GM23338 (cell line): ENCODE data around the gene PDE5A.

ENCODE experiments used
- EZH2 ChIP-seq: fragments of 200-600 bp; sonication (generic); IDR thresholded peaks from one replicate; pipeline ENCODE4 v1.8.0; 2017; ENCODE audit warnings: antibody characterized with exemption, mild to moderate bottlenecking, low read depth; ENCODE audit not compliant: unreplicated experiment
- EZH2phosphoT487 ChIP-seq: fragments of 200-600 bp; sonication (generic); IDR thresholded peaks from one replicate; pipeline ENCODE4 v1.8.1; 2018; ENCODE audit warnings: antibody characterized with exemption; ENCODE audit not compliant: unreplicated experiment
- POLR2AphosphoS5 ChIP-seq: IDR thresholded peaks from 2 replicates; pipeline ENCODE4 v1.6.1; 2016; ENCODE audit warnings: antibody characterized with exemption, low read depth
- ZNF114 ChIP-seq: fragments of 250-450 bp; sonication (Bioruptor Pico); IDR thresholded peaks from 2 replicates; pipeline ENCODE4 v1.5.0; 2020; ENCODE audit warnings: mild to moderate bottlenecking, moderate library complexity
- TF ChIP-seq, protein P1 (sequence below), 2 experiments: fragments of 200-600 bp in 1 of 2; sonication (generic) in 1 of 2; conservative IDR thresholded peaks; 2 replicates each; pipeline versions ENCODE4 v1.5.1 to v1.6.1; 2016 to 2017; ENCODE audit warnings: antibody characterized with exemption in 2 of 2, low read depth in 2 of 2, mild to moderate bottlenecking in 2 of 2, moderate library complexity in 1 of 2
- TF ChIP-seq, protein P2 (sequence below): IDR thresholded peaks from 2 replicates; pipeline ENCODE4 v1.6.1; 2016; ENCODE audit warnings: antibody characterized with exemption

DNA sequence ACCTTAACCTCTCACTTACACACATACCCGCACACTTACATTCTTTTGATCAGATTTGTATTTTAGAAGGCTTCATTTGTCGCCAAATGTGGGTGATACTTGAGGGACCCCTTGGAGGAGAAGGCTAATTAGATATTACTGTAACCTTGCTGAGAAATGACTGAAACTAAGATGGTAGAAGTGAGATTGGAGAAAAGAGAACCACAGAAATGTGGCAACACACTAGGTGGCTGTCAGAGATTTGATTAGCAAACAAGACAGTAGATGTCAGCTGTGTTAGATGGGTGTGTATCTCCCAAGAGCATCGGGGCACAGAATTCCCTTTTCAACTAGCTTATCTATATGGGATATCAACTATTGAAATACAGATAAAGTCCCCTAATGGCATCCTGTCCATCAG lies 157.3 kb downstream of the PDE5A start:
- TF ChIP-seq POLR2AphosphoS5 (no peak), EZH2phosphoT487 (no peak), EZH2 (no peak), ZNF114 (no peak)
- TF ChIP-seq, protein P1, sequence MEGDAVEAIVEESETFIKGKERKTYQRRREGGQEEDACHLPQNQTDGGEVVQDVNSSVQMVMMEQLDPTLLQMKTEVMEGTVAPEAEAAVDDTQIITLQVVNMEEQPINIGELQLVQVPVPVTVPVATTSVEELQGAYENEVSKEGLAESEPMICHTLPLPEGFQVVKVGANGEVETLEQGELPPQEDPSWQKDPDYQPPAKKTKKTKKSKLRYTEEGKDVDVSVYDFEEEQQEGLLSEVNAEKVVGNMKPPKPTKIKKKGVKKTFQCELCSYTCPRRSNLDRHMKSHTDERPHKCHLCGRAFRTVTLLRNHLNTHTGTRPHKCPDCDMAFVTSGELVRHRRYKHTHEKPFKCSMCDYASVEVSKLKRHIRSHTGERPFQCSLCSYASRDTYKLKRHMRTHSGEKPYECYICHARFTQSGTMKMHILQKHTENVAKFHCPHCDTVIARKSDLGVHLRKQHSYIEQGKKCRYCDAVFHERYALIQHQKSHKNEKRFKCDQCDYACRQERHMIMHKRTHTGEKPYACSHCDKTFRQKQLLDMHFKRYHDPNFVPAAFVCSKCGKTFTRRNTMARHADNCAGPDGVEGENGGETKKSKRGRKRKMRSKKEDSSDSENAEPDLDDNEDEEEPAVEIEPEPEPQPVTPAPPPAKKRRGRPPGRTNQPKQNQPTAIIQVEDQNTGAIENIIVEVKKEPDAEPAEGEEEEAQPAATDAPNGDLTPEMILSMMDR (conservative IDR thresholded peaks at IDR 0.05; ENCODE audit: low read depth in 2 of 2), result no peak
- TF ChIP-seq, protein P2, sequence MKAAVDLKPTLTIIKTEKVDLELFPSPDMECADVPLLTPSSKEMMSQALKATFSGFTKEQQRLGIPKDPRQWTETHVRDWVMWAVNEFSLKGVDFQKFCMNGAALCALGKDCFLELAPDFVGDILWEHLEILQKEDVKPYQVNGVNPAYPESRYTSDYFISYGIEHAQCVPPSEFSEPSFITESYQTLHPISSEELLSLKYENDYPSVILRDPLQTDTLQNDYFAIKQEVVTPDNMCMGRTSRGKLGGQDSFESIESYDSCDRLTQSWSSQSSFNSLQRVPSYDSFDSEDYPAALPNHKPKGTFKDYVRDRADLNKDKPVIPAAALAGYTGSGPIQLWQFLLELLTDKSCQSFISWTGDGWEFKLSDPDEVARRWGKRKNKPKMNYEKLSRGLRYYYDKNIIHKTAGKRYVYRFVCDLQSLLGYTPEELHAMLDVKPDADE, result no peak
